Upper lobe of left lung (tissue), 4 donors: Measurements from ENCODE around the gene CMKLR1.

ENCODE experiments used
- CTCF ChIP-seq, 6 experiments: fragments of 450-650 bp in 4 of 6; fragments of 200-600 bp in 2 of 6; sonication (generic) in 2 of 6; IDR thresholded peaks; one replicate each; pipeline ENCODE4 v1.5.1; 2016 to 2019; ENCODE audit warnings: antibody characterized with exemption in 6 of 6
- POLR2A ChIP-seq, 4 donors: fragments of 450-650 bp; IDR thresholded peaks; one replicate each; pipeline ENCODE4 v1.5.1; 2016 to 2017; ENCODE audit warnings: antibody characterized with exemption in 4 of 4, mild to moderate bottlenecking in 2 of 4

GRCh38 chr12:108285016-108285415, 54.1 kb downstream of the CMKLR1 start:
- TF ChIP-seq POLR2A (IDR thresholded peaks at IDR 0.05) (no peak), CTCF (IDR thresholded peaks at IDR 0.05) (no peak)
